H1 (cell line): ENCODE data around the gene NPC2. TPM values are rescaled to one million over a fixed set of nuclear protein-coding genes. Genes with fewer than 3 reads are reported as not detected.

Source experiments
- CTCF ChIA-PET: fragments of 300-600 bp; sonication (Branson Sonifier 250); formaldehyde crosslinking; loops from one replicate; lab custom pipeline; 2021; ENCODE audit not compliant: partially characterized antibody; lab: Charles Lee
- POLR2A ChIA-PET: fragments of 300-600 bp; sonication (Branson Sonifier 250); formaldehyde crosslinking; loops from one replicate; lab custom pipeline; 2021; ENCODE audit warnings: inconsistent platforms; ENCODE audit not compliant: partially characterized antibody; lab: Charles Lee
- DNase-seq, 2 experiments: peaks; one replicate each; pipeline versions ENCODE4 v3.0.0 to v3.0.0-alpha.2; 2010 to 2022; ENCODE audit warnings: low spot score in 2 of 2, low read depth in 1 of 2, mixed read lengths in 1 of 2
- FAIRE-seq: peaks from 2 replicates; lab custom pipeline; 2011; peaks lifted over from hg19 to GRCh38; lab: Jason Lieb, UNC
- H2AFZ ChIP-seq: 2 replicates; pipeline ENCODE4 v1.8.1; 2012; ENCODE audit warnings: low read length, inconsistent platforms
- H2AK5ac ChIP-seq: 2 replicates; pipeline ENCODE4 v1.6.1; 2013; ENCODE audit warnings: low read depth, low read length
- H2BK120ac ChIP-seq: replicated peaks from 2 replicates; pipeline ENCODE3; 2013; ENCODE audit warnings: low read depth, low read length, inconsistent platforms
- H2BK12ac ChIP-seq: 2 replicates; pipeline ENCODE4 v1.6.1; 2013; ENCODE audit warnings: low read depth, low read length
- H2BK15ac ChIP-seq: 2 replicates; pipeline ENCODE4 v1.6.1; 2013; ENCODE audit warnings: low read length
- H2BK20ac ChIP-seq: 2 replicates; pipeline ENCODE4 v1.6.1; 2013; ENCODE audit warnings: low read length
- H2BK5ac ChIP-seq: 2 replicates; pipeline ENCODE4 v1.6.1; 2013; ENCODE audit warnings: low read depth, low read length
- H3K14ac ChIP-seq: 2 replicates; pipeline ENCODE4 v1.6.1; 2013; ENCODE audit warnings: inconsistent platforms; ENCODE audit not compliant: insufficient read length
- H3K18ac ChIP-seq: 2 replicates; pipeline ENCODE4 v1.6.1; 2013; ENCODE audit warnings: low read length; ENCODE audit errors: extremely low read depth
- H3K23ac ChIP-seq: 2 replicates; pipeline ENCODE4 v1.6.1; 2013; ENCODE audit warnings: inconsistent platforms; ENCODE audit not compliant: insufficient read length
- H3K23me2 ChIP-seq: 2 replicates; pipeline ENCODE4 v1.6.1; 2013; ENCODE audit warnings: low read depth, low read length
- H3K27ac ChIP-seq: 2 replicates; pipeline ENCODE4 v1.6.1; 2011; ENCODE audit warnings: low read depth, low read length, inconsistent platforms
- H3K27me3 ChIP-seq, 4 experiments: replicated peaks in 1 of 4; 1 replicate in 1 of 4; 2 replicates in 3 of 4; pipeline versions ENCODE4 v1.6.1 to v1.8.1; 2011 to 2013; ENCODE audit warnings: low read length in 3 of 4, mild to moderate bottlenecking in 3 of 4, inconsistent platforms in 2 of 4, mixed read lengths in 2 of 4, moderate library complexity in 1 of 4; ENCODE audit not compliant: control insufficient read depth in 3 of 4, insufficient read depth in 3 of 4; ENCODE audit errors: extremely low read depth in 1 of 4
- H3K36me3 ChIP-seq, 4 experiments: 2 replicates each; pipeline versions ENCODE4 v1.6.1 to v1.8.1; 2011 to 2013; ENCODE audit warnings: mild to moderate bottlenecking in 4 of 4, low read length in 3 of 4, moderate library complexity in 2 of 4, control low read depth in 1 of 4, inconsistent platforms in 1 of 4; ENCODE audit not compliant: insufficient read depth in 4 of 4, control insufficient read depth in 2 of 4
- H3K4ac ChIP-seq: replicated peaks from 2 replicates; pipeline ENCODE3; 2013; ENCODE audit warnings: low read length, low read depth, mixed read lengths, inconsistent platforms; ENCODE audit not compliant: insufficient read length
- H3K4me1 ChIP-seq, 4 experiments: replicated peaks in 1 of 4; 1 replicate in 1 of 4; 2 replicates in 3 of 4; pipeline versions ENCODE4 v1.6.1 to v1.8.1; 2011 to 2013; ENCODE audit warnings: low read length in 3 of 4, inconsistent platforms in 2 of 4, mixed read lengths in 1 of 4; ENCODE audit not compliant: insufficient read depth in 4 of 4, control insufficient read depth in 3 of 4
- H3K4me2 ChIP-seq, 2 experiments: 2 replicates each; pipeline versions ENCODE4 v1.6.1 to v1.8.1; 2011 to 2013; ENCODE audit warnings: low read depth in 2 of 2, low read length in 2 of 2, control low read depth in 1 of 2, inconsistent platforms in 1 of 2, mild to moderate bottlenecking in 1 of 2; ENCODE audit not compliant: insufficient read depth in 1 of 2
- H3K4me3 ChIP-seq, 4 experiments: fragments of 200-600, 300-600 bp in 1 of 4; sonication (generic), shearing (Covaris generic), sonication (Bioruptor Twin) in 1 of 4; 2 replicates each; pipeline versions ENCODE4 v1.5.1 to v1.8.1; 2011 to 2016; ENCODE audit warnings: low read length in 4 of 4, low read depth in 3 of 4, control low read depth in 2 of 4, inconsistent platforms in 2 of 4, mild to moderate bottlenecking in 2 of 4, mixed read lengths in 1 of 4, moderate library complexity in 1 of 4; ENCODE audit not compliant: insufficient read depth in 2 of 4; ENCODE audit errors: extremely low read depth in 1 of 4
- H3K56ac ChIP-seq: replicated peaks from 2 replicates; pipeline ENCODE3; 2013; ENCODE audit warnings: low read depth, mild to moderate bottlenecking, mixed read lengths, low read length, inconsistent platforms; ENCODE audit not compliant: insufficient read length
- H3K79me1 ChIP-seq: 2 replicates; pipeline ENCODE4 v1.6.1; 2013; ENCODE audit warnings: low read depth, low read length, control low read depth
- H3K79me2 ChIP-seq, 2 experiments: 2 replicates each; pipeline versions ENCODE4 v1.6.1 to v1.8.1; 2012 to 2013; ENCODE audit warnings: low read length in 2 of 2, mild to moderate bottlenecking in 2 of 2, inconsistent platforms in 1 of 2; ENCODE audit not compliant: insufficient read depth in 2 of 2, control insufficient read depth in 1 of 2
- H3K9ac ChIP-seq, 4 experiments: replicated peaks in 1 of 4; 1 replicate in 1 of 4; 2 replicates in 3 of 4; pipeline versions ENCODE4 v1.6.1 to v1.8.1; 2011 to 2013; ENCODE audit warnings: low read depth in 3 of 4, low read length in 3 of 4, control low read depth in 2 of 4, mild to moderate bottlenecking in 2 of 4, moderate library complexity in 2 of 4, inconsistent platforms in 1 of 4; ENCODE audit errors: extremely low read depth in 1 of 4
- H3K9me3 ChIP-seq, 2 experiments: 2 replicates each; pipeline versions ENCODE4 v1.6.1 to v1.8.1; 2012 to 2013; ENCODE audit warnings: mild to moderate bottlenecking in 2 of 2, moderate library complexity in 2 of 2, control low read depth in 1 of 2, inconsistent platforms in 1 of 2, low read depth in 1 of 2, low read length in 1 of 2, mixed read lengths in 1 of 2; ENCODE audit not compliant: insufficient read depth in 2 of 2
- H4K20me1 ChIP-seq, 2 experiments: replicated peaks in 1 of 2; 2 replicates each; pipeline versions ENCODE3 to v1.8.1; 2011 to 2013; ENCODE audit warnings: inconsistent platforms in 2 of 2, low read length in 2 of 2, mild to moderate bottlenecking in 1 of 2; ENCODE audit not compliant: insufficient read depth in 2 of 2, control insufficient read depth in 1 of 2
- H4K5ac ChIP-seq: 2 replicates; pipeline ENCODE4 v1.6.1; 2013; ENCODE audit warnings: low read length, low read depth, mixed read lengths, inconsistent platforms; ENCODE audit not compliant: insufficient read length
- H4K8ac ChIP-seq: 2 replicates; pipeline ENCODE4 v1.8.0; 2013; ENCODE audit warnings: mild to moderate bottlenecking, moderate library complexity, low read length, inconsistent platforms; ENCODE audit not compliant: insufficient read depth; ENCODE audit errors: extremely low read depth
- H4K91ac ChIP-seq: replicated peaks from 2 replicates; pipeline ENCODE3; 2013; ENCODE audit warnings: low read length, mixed read lengths, inconsistent platforms; ENCODE audit not compliant: insufficient read length
- CBX5 ChIP-seq: fragments of 300-800, 300-1000 bp; sonication (generic); IDR thresholded peaks from 2 replicates; pipeline ENCODE4 v1.7.1; 2016; ENCODE audit warnings: antibody characterized with exemption, low read length, low read depth
- JUND ChIP-seq: IDR thresholded peaks from 2 replicates; pipeline ENCODE4 v1.6.1; 2011; ENCODE audit warnings: mild to moderate bottlenecking, improper control_type of control experiment, low read length
- KDM5A ChIP-seq: fragments of 200-600 bp; IDR thresholded peaks from 2 replicates; pipeline ENCODE4 v1.7.1; 2012; ENCODE audit warnings: mild to moderate bottlenecking, low read length, inconsistent platforms, mixed read lengths
- PHF8 ChIP-seq: fragments of 200-600 bp; sonication (generic); conservative IDR thresholded peaks from 2 replicates; pipeline ENCODE4 v1.7.1; 2012; ENCODE audit warnings: low read depth, mild to moderate bottlenecking, inconsistent platforms, low read length, moderate library complexity
- RAD21 ChIP-seq, 2 experiments: IDR thresholded peaks in 1 of 2; conservative IDR thresholded peaks in 1 of 2; 2 replicates each; pipeline ENCODE4 v1.6.1; 2011; ENCODE audit warnings: low read depth in 2 of 2, low read length in 2 of 2, improper control_type of control experiment in 1 of 2, inconsistent platforms in 1 of 2, mild to moderate bottlenecking in 1 of 2, moderate library complexity in 1 of 2
- RXRA ChIP-seq: IDR thresholded peaks from 2 replicates; pipeline ENCODE4 v1.6.1; 2011; ENCODE audit warnings: low read depth, mild to moderate bottlenecking, low read length, moderate library complexity; ENCODE audit not compliant: insufficient read depth
- SIRT6 ChIP-seq: IDR thresholded peaks from one replicate; pipeline ENCODE4 v1.7.1; 2012; ENCODE audit warnings: low read length, inconsistent platforms
- TAF1 ChIP-seq: IDR thresholded peaks from 2 replicates; pipeline ENCODE4 v1.6.1; 2011; ENCODE audit warnings: mild to moderate bottlenecking, low read depth, low read length
- WGBS, 2 experiments: shearing (Covaris generic) in 1 of 2; methylation state at CpG; one replicate each; pipeline versions ENCODE4 v1.1.6 to v1.1.7; 2013 to 2015; ENCODE audit warnings: low lambda C conversion rate in 2 of 2, mixed read lengths in 2 of 2, inconsistent platforms in 1 of 2, low coverage in 1 of 2, missing lambda C conversion rate in 1 of 2; ENCODE audit not compliant: insufficient replicate concordance in 2 of 2, insufficient coverage in 1 of 2, insufficient read length in 1 of 2; ENCODE audit errors: extremely low coverage in 1 of 2, missing lambda C conversion rate in 1 of 2; 5-methylcytosine and 5-hydroxymethylcytosine counted together
- polyA plus RNA-seq, 7 experiments: library from polyadenylated mRNA; depleted of rRNA in 3 of 7; stranded (reverse) in 5 of 7; unstranded in 2 of 7; fragments of >200 nt in 5 of 7; fragments of 200-250 nt in 2 of 7; gene quantifications; 1 replicate in 5 of 7; 2 replicates in 1 of 7; 4 replicates in 1 of 7; pipeline versions ENCODE4 v1.2.1 to v1.2.3, GENCODE V29; 2011 to 2013; ENCODE audit warnings: missing spikeins in 2 of 7, mixed read lengths in 2 of 7
- total RNA-seq: library from RNA; stranded (reverse); fragmentation: NEBNext Ultra II Directional; extraction: Animal tissue kit (Norgen Biotek cat#: 25700); gene quantifications from 2 replicates; pipeline ENCODE4 v1.2.1, GENCODE V29; 2021
- TF ChIP-seq, protein P1 (sequence below): IDR thresholded peaks from 2 replicates; pipeline ENCODE4 v1.6.1; 2012; ENCODE audit warnings: inconsistent platforms
- TF ChIP-seq, protein P2 (sequence below): IDR thresholded peaks from 2 replicates; pipeline ENCODE4 v1.6.1; 2011; ENCODE audit warnings: low read depth, mild to moderate bottlenecking, low read length; ENCODE audit not compliant: insufficient read depth

The NPC2 gene
- total and polyA plus RNA-seq, 2 of the 8 experiments (the other 6 are each of a cell fraction or from before 2014, with no cell fraction given) = 178 to 258 TPM

DNA sequence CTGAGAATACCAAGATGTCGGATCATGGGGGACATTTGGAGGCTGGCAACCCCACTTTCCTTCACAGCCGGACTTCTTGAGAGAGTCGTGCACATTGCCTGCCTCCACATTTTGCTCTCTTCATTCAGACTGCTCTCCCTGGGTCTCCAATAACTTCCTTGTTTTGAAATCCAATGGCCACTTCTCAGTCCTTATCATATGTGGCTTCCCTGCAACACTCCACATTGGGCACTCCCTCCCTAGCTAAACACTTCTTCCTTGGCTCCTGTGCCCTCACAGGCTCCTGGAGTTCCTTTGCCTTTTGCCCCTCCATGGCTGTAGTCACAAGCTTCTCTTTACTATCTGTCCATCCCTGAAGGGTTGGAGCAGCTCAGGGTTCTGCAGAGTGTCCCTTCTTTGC lies 30.1 kb downstream of the NPC2 start:
- TF ChIP-seq TAF1 = no peak
- no peak for TF ChIP-seq RAD21 (IDR thresholded peaks at IDR 0.05 in 1 of 2, conservative IDR thresholded peaks at IDR 0.05 in 1 of 2; ENCODE audit: low read depth in 2 of 2, low read length in 2 of 2)
- no peak for TF ChIP-seq SIRT6
- TF ChIP-seq, protein P1, sequence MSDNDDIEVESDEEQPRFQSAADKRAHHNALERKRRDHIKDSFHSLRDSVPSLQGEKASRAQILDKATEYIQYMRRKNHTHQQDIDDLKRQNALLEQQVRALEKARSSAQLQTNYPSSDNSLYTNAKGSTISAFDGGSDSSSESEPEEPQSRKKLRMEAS = no peak
- TF ChIP-seq JUND = no peak
- TF ChIP-seq RXRA = no peak
- TF ChIP-seq, protein P2, sequence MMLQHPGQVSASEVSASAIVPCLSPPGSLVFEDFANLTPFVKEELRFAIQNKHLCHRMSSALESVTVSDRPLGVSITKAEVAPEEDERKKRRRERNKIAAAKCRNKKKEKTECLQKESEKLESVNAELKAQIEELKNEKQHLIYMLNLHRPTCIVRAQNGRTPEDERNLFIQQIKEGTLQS = no peak
- TF ChIP-seq CBX5 = no peak
- no peak for TF ChIP-seq PHF8
- no peak for TF ChIP-seq KDM5A
- TF ChIP-seq, all 59 proteins: peak for 0
- Histone ChIP-seq H2AFZ (no peak overlapping the region), H3K9ac (no peak overlapping the region), H3K56ac (no peak overlapping the region), H3K14ac (no peak overlapping the region), H3K4ac (no peak overlapping the region), H2BK20ac (no peak overlapping the region), H4K91ac (no peak overlapping the region), H4K8ac (no peak overlapping the region), H3K9me3 (no peaks in the 10 kb centered on the region), H3K4me1 (peaks cover 0 to 3% (median 2%) of the 10 kb centered on the region in 4 experiments; a peak in 5 of 7 replicates), H3K27ac (no peak overlapping the region), H3K23me2 (no peaks in the 10 kb centered on the region), H3K79me2 (no peaks in the 10 kb centered on the region), H4K20me1 (no peaks in the 10 kb centered on the region), H2BK15ac (no peak overlapping the region), H2BK120ac (no peak overlapping the region), H3K36me3 (no peaks in the 10 kb centered on the region), H3K18ac (no peak overlapping the region), H2BK5ac (no peak overlapping the region), H4K5ac (no peak overlapping the region), H3K4me3 (no peak overlapping the region), H3K27me3 (no peaks in the 10 kb centered on the region), H2AK5ac (no peak overlapping the region), H3K4me2 (no peak overlapping the region), H3K79me1 (no peaks in the 10 kb centered on the region), H2BK12ac (no peak overlapping the region), H3K23ac (no peak overlapping the region)
- ChIA-PET CTCF (interaction anchor here (0.5 to 18.2 kb wide), 7 partner anchors 15 to 1410 kb away, joined by 3 to 181 read pairs (median 3); no protein-coding TSS in a partner anchor), POLR2A (interaction anchor here (0.6 to 1.0 kb wide), 3 partner anchors 15 to 112 kb away, joined by 3 to 4 read pairs (median 3); no protein-coding TSS in a partner anchor)
- DNase-seq (peak in 1 of 2 experiments; percentile 24), FAIRE-seq (no peak)
- 90% methylated on average over 3 of the region's 3 CpGs; no CpG with 5 or more reads in 1 of the 2 experiments for WGBS, 2 experiments
